ENCODE measurements around the gene LRIG1.

The LRIG1 gene

GRCh38 chr3:66497985-66498671 is 2.7 kb downstream of the LRIG1 start:
- no peak for DNase-seq (ENCODE audit: extremely low read depth, low read depth)
- no peak for TF ChIP-seq CTCF (IDR thresholded peaks at IDR 0.05; ENCODE audit: low read depth, low read length)

GRCh38 chr3:66497288-66497984 is 3.4 kb downstream of the LRIG1 start:
- no peak for TF ChIP-seq CTCF (IDR thresholded peaks at IDR 0.05; ENCODE audit: low read depth, low read length)
- no peak for DNase-seq (ENCODE audit: extremely low read depth, low read depth)

- TF ChIP-seq CTCF (IDR thresholded peaks at IDR 0.05; ENCODE audit: low read depth, low read length), result no peak
- no peak for DNase-seq (ENCODE audit: extremely low read depth, low read depth)
These were observed 4.1 kb downstream of the LRIG1 start for GRCh38 chr3:66496746-66497145.

GRCh38 chr3:66496301-66496700 is 4.5 kb downstream of the LRIG1 start:
- no peak for TF ChIP-seq CTCF (IDR thresholded peaks at IDR 0.05; ENCODE audit: low read depth, low read length)
- no peak for DNase-seq (ENCODE audit: extremely low read depth, low read depth)

- no peak for TF ChIP-seq CTCF (IDR thresholded peaks at IDR 0.05; ENCODE audit: low read depth, low read length)
These were observed 5.2 kb downstream of the LRIG1 start for GRCh38 chr3:66495668-66496045.

GRCh38 chr3:66494959-66495667 is 5.7 kb downstream of the LRIG1 start:
- TF ChIP-seq CTCF (IDR thresholded peaks at IDR 0.05; ENCODE audit: low read depth, low read length), result no peak
- DNase-seq (ENCODE audit: extremely low read depth, low read depth), result no peak

More at GRCh38 chr3:66495668-66496045, 5.2 kb downstream of the LRIG1 start:
- DNase-seq (ENCODE audit: extremely low read depth, low read depth), result no peak
